ENCODE results near the gene MSLN.
"Not testable (repeated sequence)": the region's sequence is repeated elsewhere in the genome, so short reads cannot be mapped to it uniquely, and the experiment has no call there.

MSLN gene

DNA sequence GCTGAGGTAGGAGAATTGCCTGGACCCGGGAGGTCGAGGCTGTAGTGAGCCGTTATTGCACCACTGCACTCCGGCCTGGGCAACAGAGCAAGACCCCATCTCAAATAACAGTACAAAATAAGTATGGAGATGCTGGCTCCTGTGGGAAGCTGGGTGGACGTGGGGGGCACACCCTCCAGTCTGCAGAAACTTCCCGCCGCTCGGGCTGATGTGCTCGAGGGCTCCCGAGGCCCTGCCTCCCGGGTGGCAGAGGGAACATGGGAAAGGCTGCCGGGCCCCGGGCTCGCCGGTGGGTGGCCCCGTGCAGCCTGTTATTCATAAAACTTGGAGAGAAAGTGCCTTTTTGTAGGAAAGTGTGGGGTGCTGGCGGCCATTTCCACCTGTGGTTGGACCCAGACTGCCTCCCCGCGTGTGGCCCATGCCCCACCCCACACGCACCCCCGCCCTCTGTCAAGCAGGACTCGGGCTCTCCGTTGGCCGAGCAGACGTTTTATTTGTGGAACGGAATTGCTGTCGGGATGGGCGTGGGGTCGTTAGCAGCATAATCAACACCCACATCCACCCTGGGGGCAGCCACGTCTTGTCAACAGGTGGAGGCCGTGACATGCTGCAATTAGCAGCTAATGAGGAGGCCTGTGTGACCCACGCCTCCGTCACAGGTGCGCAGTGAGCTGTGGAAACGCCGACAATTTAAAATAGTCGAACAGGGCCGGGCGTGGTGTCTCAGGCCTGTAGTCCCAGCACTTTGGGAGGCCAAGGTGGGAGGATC lies 12.4 kb upstream of the MSLN start:
- Histone ChIP-seq H3K4me3 (ENCODE audit: insufficient read length, low read depth) (no peak overlapping the region), H3K27me3 (ENCODE audit: insufficient read depth, insufficient read length) (peaks cover 5% of the 10 kb centered on the region), H3K4me1 (ENCODE audit: insufficient read depth, insufficient read length) (peaks cover 10% of the 10 kb centered on the region), H3K9me3 (ENCODE audit: insufficient read depth, low read length) (no peaks in the 10 kb centered on the region), H3K36me3 (ENCODE audit: insufficient read depth, insufficient read length, low read length) (no peaks in the 10 kb centered on the region), H3K9ac (ENCODE audit: insufficient read length, low read depth) (no peak overlapping the region)
- no peak for TF ChIP-seq SUZ12 (IDR thresholded peaks at IDR 0.05; ENCODE audit: extremely low read depth, insufficient read depth, insufficient read length)
- no peak for DNase-seq (ENCODE audit: low read depth, low spot score)

DNA sequence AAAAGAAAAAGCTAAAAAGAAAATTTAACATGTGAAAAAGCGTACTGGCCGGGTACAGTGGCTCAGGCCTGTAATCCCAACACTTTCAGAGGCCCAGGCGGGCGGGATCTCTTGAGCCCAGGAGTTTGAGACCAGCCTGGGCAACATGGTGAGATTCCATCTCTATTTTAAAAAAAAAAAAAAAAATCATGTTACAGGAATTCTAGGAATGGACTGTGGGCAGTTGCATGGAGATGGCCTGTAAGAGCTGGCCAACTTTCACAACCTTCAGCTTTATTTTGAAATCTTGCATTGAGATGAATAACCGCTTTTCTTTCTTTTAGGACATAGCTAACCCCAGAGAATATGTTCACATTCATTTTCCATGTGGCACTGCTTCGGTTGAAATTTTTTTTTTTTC lies 11.5 kb upstream of the MSLN start:
- no peaks in the 10 kb centered on the region for H3K9me3 ChIP-seq (ENCODE audit: insufficient read depth, low read length)
- no peak overlapping the region for H3K4me3 ChIP-seq (ENCODE audit: insufficient read length, low read depth)
- H3K27me3 ChIP-seq (ENCODE audit: insufficient read depth, insufficient read length) = peaks cover 5% of the 10 kb centered on the region
- no peaks in the 10 kb centered on the region for H3K36me3 ChIP-seq (ENCODE audit: insufficient read depth, insufficient read length, low read length)
- H3K4me1 ChIP-seq (ENCODE audit: insufficient read depth, insufficient read length) = peaks cover 10% of the 10 kb centered on the region
- no peak for DNase-seq (ENCODE audit: low read depth, low spot score)
- H3K9ac ChIP-seq (ENCODE audit: insufficient read length, low read depth) = no peak overlapping the region
- TF ChIP-seq SUZ12 (IDR thresholded peaks at IDR 0.05; ENCODE audit: extremely low read depth, insufficient read depth, insufficient read length) (no peak), ZNF274 (IDR thresholded peaks at IDR 0.05; ENCODE audit: low read depth, low read length) (no peak), YY1 (IDR thresholded peaks at IDR 0.05; ENCODE audit: insufficient read depth, insufficient read length) (no peak)

DNA sequence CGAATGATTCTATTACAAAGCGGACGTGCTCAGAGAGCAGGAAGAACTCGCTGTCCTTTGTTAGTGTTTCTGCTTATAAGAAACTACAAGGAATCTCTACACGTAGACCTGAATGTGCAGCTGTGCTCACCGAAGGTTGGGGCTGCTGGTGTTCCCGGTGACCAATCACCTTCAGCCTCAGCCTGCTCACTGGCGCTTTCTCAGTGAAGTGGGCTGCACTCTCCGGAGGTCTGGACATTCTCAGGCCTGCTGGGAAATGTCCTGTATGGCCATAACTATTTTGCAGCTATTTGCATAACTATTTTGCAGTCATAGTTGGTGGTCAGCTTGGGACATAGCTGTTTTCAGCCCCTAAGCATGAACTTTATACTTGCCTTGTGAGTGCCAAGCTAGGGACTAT lies 10.0 kb upstream of the MSLN start:
- no peak for DNase-seq (ENCODE audit: low read depth, low spot score)

DNA sequence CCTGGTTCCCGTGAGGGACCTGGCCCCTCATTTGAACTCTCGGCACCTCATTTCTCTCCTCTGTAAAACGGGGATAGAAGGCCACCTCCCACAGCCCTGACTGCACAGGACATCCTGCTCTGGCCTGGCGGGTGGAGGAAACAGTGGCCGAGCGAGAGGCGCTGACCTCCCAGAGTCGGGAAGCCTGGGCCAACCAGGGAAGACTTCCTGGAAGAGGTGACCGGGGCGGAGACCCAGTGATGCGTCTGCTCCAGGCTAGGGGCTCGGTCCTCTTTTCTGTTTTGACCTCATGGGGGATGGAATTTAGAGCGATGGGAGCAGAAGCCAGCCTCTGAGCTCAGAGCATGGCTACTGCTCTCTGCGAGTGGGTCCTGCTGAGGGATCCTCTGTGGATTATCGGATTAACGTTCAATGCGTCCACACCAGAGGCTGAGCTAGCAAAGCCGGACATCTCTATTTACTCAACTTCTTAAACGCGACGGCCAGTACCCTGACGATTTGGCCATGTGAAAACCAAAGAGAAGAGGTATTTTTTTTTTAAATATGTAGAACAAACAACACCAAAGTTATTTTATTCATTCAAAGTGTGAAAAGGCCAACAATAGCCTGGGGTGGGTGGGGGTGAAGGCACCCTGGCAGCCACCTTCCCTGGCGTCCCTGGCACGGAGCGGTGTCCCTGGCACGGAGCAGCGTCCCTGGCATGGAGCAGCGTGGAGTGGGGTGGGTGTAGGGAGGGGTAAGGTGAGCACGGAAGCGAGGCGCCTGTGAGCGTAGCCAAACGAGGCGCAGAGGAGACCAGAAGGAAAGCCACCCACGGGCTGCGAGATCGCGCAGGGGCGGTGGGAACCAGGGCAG lies 9.2 kb upstream of the MSLN start:
- no peak for DNase-seq (ENCODE audit: low read depth, low spot score)
- no peak for TF ChIP-seq YY1 (IDR thresholded peaks at IDR 0.05; ENCODE audit: insufficient read depth, insufficient read length)
- no peak for TF ChIP-seq SUZ12 (IDR thresholded peaks at IDR 0.05; ENCODE audit: extremely low read depth, insufficient read depth, insufficient read length)
- no peak for TF ChIP-seq ZNF274 (IDR thresholded peaks at IDR 0.05; ENCODE audit: low read depth, low read length)
- H3K4me3 ChIP-seq (ENCODE audit: insufficient read length, low read depth) = no peak overlapping the region
- peaks cover 10% of the 10 kb centered on the region for H3K4me1 ChIP-seq (ENCODE audit: insufficient read depth, insufficient read length)
- H3K9ac ChIP-seq (ENCODE audit: insufficient read length, low read depth) = peak overlapping the region; percentile 71
- H3K36me3 ChIP-seq (ENCODE audit: insufficient read depth, insufficient read length, low read length) = no peaks in the 10 kb centered on the region
- H3K27me3 ChIP-seq (ENCODE audit: insufficient read depth, insufficient read length) = peaks cover 5% of the 10 kb centered on the region
- no peaks in the 10 kb centered on the region for H3K9me3 ChIP-seq (ENCODE audit: insufficient read depth, low read length)

More for the DNA sequence above, 10.0 kb upstream of the MSLN start:
- Histone ChIP-seq H3K4me1 (ENCODE audit: insufficient read depth, insufficient read length) (peaks cover 10% of the 10 kb centered on the region), H3K9me3 (ENCODE audit: insufficient read depth, low read length) (no peaks in the 10 kb centered on the region), H3K36me3 (ENCODE audit: insufficient read depth, insufficient read length, low read length) (no peaks in the 10 kb centered on the region), H3K9ac (ENCODE audit: insufficient read length, low read depth) (peak overlapping the region; percentile 36), H3K4me3 (ENCODE audit: insufficient read length, low read depth) (no peak overlapping the region), H3K27me3 (ENCODE audit: insufficient read depth, insufficient read length) (peaks cover 5% of the 10 kb centered on the region)
- TF ChIP-seq YY1 (IDR thresholded peaks at IDR 0.05; ENCODE audit: insufficient read depth, insufficient read length) (no peak), SUZ12 (IDR thresholded peaks at IDR 0.05; ENCODE audit: extremely low read depth, insufficient read depth, insufficient read length) (no peak), ZNF274 (IDR thresholded peaks at IDR 0.05; ENCODE audit: low read depth, low read length) (no peak)

DNA sequence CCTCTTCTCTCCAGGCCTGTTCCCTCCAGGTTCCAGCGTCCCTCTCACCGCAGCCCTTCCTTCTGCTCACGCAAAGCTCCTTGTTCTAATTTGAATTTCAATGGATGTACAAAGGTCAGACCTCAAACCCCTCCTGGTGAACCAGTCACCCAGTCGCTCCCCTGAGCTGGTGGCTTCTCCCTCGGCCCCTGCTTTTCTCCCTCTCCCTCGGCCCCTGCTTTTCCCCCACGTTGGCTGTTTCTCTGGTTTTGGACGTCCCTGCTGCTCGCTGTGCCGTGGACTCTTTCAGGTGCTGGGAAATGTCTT lies 8.6 kb upstream of the MSLN start:
- TF ChIP-seq SUZ12 (IDR thresholded peaks at IDR 0.05; ENCODE audit: extremely low read depth, insufficient read depth, insufficient read length) (no peak), ZNF274 (IDR thresholded peaks at IDR 0.05; ENCODE audit: low read depth, low read length) (no peak), YY1 (IDR thresholded peaks at IDR 0.05; ENCODE audit: insufficient read depth, insufficient read length) (no peak)
- Histone ChIP-seq H3K36me3 (ENCODE audit: insufficient read depth, insufficient read length, low read length) (no peaks in the 10 kb centered on the region), H3K4me3 (ENCODE audit: insufficient read length, low read depth) (peak overlapping the region; percentile 22), H3K9ac (ENCODE audit: insufficient read length, low read depth) (peak overlapping the region; percentile 71), H3K9me3 (ENCODE audit: insufficient read depth, low read length) (no peaks in the 10 kb centered on the region), H3K27me3 (ENCODE audit: insufficient read depth, insufficient read length) (peaks cover 5% of the 10 kb centered on the region), H3K4me1 (ENCODE audit: insufficient read depth, insufficient read length) (peaks cover 10% of the 10 kb centered on the region)
- peak; percentile 61 for DNase-seq (ENCODE audit: low read depth, low spot score)

DNA sequence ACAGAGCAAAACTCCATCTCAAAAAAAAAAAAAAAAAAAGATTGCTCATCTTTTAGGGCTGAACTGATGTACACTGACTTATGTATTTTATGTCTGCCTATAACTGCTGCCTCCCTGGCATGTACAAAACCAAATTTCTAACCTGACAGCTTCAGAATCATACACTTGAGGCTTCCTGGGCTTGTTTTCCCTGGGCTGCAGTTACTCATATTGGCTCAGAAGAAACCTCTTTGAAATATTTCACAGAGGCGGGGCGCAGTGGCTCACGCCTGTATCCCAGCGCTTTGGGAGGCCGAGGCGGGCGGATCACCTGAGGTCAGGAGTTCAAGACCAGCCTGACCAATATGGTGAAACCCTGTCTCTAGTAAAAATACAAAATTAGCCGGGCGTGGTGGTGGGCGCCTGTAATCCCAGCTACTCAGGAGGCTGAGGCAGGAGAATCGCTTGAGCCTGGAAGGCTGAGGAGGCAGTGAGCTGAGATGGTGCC lies 6.4 kb upstream of the MSLN start:
- H3K9ac ChIP-seq (ENCODE audit: insufficient read length, low read depth); H3K36me3 ChIP-seq (ENCODE audit: insufficient read depth, insufficient read length, low read length); H3K9me3 ChIP-seq (ENCODE audit: insufficient read depth, low read length); H3K4me3 ChIP-seq (ENCODE audit: insufficient read length, low read depth); H3K27me3 ChIP-seq (ENCODE audit: insufficient read depth, insufficient read length); DNase-seq (ENCODE audit: low read depth, low spot score): not testable (repeated sequence)
- peaks cover 12% of the 10 kb centered on the region for H3K4me1 ChIP-seq (ENCODE audit: insufficient read depth, insufficient read length)

DNA sequence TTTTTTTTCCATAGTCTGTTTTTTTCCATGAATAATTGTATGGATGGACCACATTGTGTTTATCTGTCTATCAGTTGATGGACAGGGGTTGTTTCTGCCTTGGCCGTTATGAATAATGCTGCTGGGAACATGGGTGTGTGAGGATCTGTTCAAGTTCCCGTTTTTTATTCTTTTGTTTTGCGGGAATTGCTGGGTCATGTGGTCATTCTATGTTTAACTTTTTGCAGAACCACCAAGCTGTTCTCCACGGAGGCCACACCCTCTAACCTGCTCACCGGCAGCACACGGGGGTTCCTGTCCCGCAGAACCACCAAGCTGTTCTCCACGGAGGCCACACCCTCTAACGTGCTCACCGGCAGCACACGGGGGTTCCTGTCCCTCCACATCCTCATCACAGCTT lies 5.9 kb upstream of the MSLN start:
- TF ChIP-seq SUZ12 (IDR thresholded peaks at IDR 0.05; ENCODE audit: extremely low read depth, insufficient read depth, insufficient read length) (no peak), YY1 (IDR thresholded peaks at IDR 0.05; ENCODE audit: insufficient read depth, insufficient read length) (no peak), ZNF274 (IDR thresholded peaks at IDR 0.05; ENCODE audit: low read depth, low read length) (no peak)
- H3K4me3 ChIP-seq (ENCODE audit: insufficient read length, low read depth) = no peak overlapping the region
- peaks cover 12% of the 10 kb centered on the region for H3K4me1 ChIP-seq (ENCODE audit: insufficient read depth, insufficient read length)
- DNase-seq (ENCODE audit: low read depth, low spot score) = no peak
- H3K9me3 ChIP-seq (ENCODE audit: insufficient read depth, low read length) = no peaks in the 10 kb centered on the region
- H3K9ac ChIP-seq (ENCODE audit: insufficient read length, low read depth) = no peak overlapping the region
- H3K27me3 ChIP-seq (ENCODE audit: insufficient read depth, insufficient read length) = peaks cover 5% of the 10 kb centered on the region
- no peaks in the 10 kb centered on the region for H3K36me3 ChIP-seq (ENCODE audit: insufficient read depth, insufficient read length, low read length)

Measured in NT2/D1 (cell line).